Measurements from ENCODE around the gene TGFBR2. TPM values are rescaled to one million over a fixed set of nuclear protein-coding genes. Genes with fewer than 3 reads are reported as not detected.

The TGFBR2 gene
- total RNA-seq, 1 experiment from 2014 or later = 0.81 TPM

GRCh38 chr3:30728143-30728542 lies 121.7 kb downstream of the TGFBR2 start:
- DNase-seq (ENCODE audit: low spot score) = no peak
- in situ Hi-C loops (cut with HindIII; ENCODE audit: low sequenced_read_pairs) = no loop called here

DNA sequence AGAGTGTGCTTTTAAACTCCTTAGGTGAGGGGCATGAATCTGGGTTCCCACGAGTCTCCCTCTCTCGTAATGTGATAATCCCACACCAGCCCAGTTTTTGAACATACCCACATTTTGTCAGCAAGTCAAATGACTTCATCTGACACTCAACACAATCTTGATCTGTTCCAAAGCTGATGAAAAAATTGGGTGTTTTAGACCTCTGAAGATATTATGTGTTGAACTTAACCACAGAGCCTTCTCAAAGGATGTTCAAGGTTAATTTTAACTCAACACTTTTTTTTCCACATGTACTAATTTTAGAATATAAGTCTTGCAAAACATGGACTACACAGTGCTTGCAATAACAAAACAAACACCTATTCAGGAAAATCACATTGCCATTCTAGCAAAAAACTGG lies 123.1 kb downstream of the TGFBR2 start:
- DNase-seq (ENCODE audit: low spot score) = no peak
- in situ Hi-C loops (cut with HindIII; ENCODE audit: low sequenced_read_pairs) = no loop called here

- DNase-seq (ENCODE audit: low spot score) = no peak
- in situ Hi-C loops (cut with HindIII; ENCODE audit: low sequenced_read_pairs) = no loop called here
These were observed 123.5 kb downstream of the TGFBR2 start for GRCh38 chr3:30729936-30730335.

GRCh38 chr3:30730967-30731366 lies 124.6 kb downstream of the TGFBR2 start:
- DNase-seq (ENCODE audit: low spot score) = no peak
- in situ Hi-C loops (cut with HindIII; ENCODE audit: low sequenced_read_pairs) = no loop called here

GRCh38 chr3:30733209-30733608 lies 126.8 kb downstream of the TGFBR2 start:
- no peak for DNase-seq (ENCODE audit: low spot score)
- in situ Hi-C loops (cut with HindIII; ENCODE audit: low sequenced_read_pairs) = no loop called here

- no peak for DNase-seq (ENCODE audit: low spot score)
- in situ Hi-C loops (cut with HindIII; ENCODE audit: low sequenced_read_pairs) = no loop called here
These were observed 127.3 kb downstream of the TGFBR2 start for GRCh38 chr3:30733696-30734095.

- DNase-seq (ENCODE audit: low spot score) = no peak
These were observed 131.5 kb downstream of the TGFBR2 start for GRCh38 chr3:30737743-30738499.

DNA sequence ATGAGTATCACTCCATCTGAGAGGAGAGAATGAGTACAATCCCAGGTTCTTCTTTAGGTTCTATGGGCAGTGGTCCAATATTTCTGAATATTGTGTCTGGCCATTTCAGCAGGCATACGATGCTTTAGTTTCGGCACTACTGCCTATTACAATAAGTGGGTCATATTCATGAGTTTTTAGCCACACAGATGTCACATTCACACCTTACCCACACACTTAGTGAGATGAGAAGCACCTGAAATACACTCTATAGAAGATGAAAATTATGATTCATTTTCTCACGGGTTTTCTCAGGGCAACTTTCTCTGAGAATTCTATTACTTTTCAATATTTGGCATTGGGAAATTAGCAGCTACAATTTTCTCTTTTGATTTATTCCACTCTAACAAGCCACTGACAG lies 132.2 kb downstream of the TGFBR2 start:
- no peak for DNase-seq (ENCODE audit: low spot score)
- in situ Hi-C loops (cut with HindIII; ENCODE audit: low sequenced_read_pairs) = no loop called here

More at GRCh38 chr3:30737743-30738499, 131.5 kb downstream of the TGFBR2 start:
- in situ Hi-C loops (cut with HindIII; ENCODE audit: low sequenced_read_pairs) = no loop called here

- in situ Hi-C loops (cut with HindIII; ENCODE audit: low sequenced_read_pairs) = no loop called here
- no peak for DNase-seq (ENCODE audit: low spot score)
These were observed 135.5 kb downstream of the TGFBR2 start for GRCh38 chr3:30741889-30742288.

DNA sequence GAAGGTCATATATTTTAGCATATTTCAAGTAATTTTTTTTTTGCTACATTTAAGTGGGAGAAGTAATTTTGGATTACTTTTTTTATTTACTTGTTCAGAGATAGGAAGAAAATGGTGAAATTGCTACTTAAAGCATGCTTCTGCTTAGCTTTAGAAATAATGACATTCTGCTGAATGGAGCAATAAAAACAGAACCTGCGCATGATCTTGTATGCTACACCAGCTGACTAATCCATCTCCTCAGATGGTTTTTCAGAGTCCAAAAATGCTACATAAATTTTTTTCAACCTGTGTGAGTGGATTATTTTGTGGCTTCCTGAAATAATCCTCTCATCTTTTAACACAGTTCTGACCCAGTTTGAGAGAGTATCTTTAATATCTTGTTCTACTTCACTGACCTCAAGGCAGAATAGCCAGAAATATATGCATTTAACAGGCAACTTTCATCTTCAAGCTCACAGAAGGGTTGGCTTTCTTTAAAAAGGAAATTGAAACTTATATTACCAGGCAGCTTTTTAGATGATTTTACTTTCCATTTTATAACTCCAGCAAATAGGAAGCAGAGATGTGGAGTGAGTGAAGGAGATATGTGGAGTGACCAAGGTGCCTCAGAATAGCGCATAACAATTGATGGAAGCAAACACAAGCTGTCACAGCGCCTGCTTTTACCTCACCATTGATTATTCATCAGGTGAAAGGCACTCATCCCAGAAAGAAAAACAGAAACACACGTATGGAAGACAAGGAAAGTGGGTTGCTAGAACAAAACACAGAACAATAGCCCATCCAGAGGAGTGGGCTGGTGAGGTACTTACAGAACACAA lies 136.6 kb downstream of the TGFBR2 start:
- in situ Hi-C loops (cut with HindIII; ENCODE audit: low sequenced_read_pairs) = no loop called here
- no peak for DNase-seq (ENCODE audit: low spot score)
